WTC11 (cell line): Measurements from ENCODE around the gene PLD1.
"Not testable (repeated sequence)": the region's sequence is repeated elsewhere in the genome, so short reads cannot be mapped to it uniquely, and the experiment has no call there.

ENCODE experiments used
- CTCF ChIP-seq: fragments of 200-600 bp; IDR thresholded peaks from 2 replicates; pipeline ENCODE4 v1.8.0; 2022; ENCODE audit warnings: antibody characterized with exemption
- ETV6 ChIP-seq: sonication (generic); formaldehyde crosslinking; IDR thresholded peaks from 2 replicates; pipeline ENCODE4 v1.8.1; 2022; ENCODE audit warnings: mild to moderate bottlenecking, missing genetic modification reagents
- GABPB1 ChIP-seq: sonication (generic); formaldehyde crosslinking; IDR thresholded peaks from 2 replicates; pipeline ENCODE4 v1.8.1; 2023; ENCODE audit warnings: mild to moderate bottlenecking, missing genetic modification reagents
- HMGA2 ChIP-seq: fragments of 250-450 bp; sonication (Bioruptor Pico); IDR thresholded peaks from 2 replicates; pipeline ENCODE4 v1.4.0; 2021; ENCODE audit warnings: mild to moderate bottlenecking, moderate library complexity
- MAX ChIP-seq: sonication (generic); formaldehyde crosslinking; IDR thresholded peaks from 2 replicates; pipeline ENCODE4 v1.8.0; 2022; ENCODE audit warnings: mild to moderate bottlenecking, missing genetic modification reagents
- NFATC4 ChIP-seq: fragments of 250-450 bp; sonication (Bioruptor Pico); IDR thresholded peaks from 2 replicates; pipeline ENCODE4 v1.9.0; 2021; ENCODE audit warnings: mild to moderate bottlenecking
- NFE2L1 ChIP-seq: sonication (generic); formaldehyde crosslinking; IDR thresholded peaks from 2 replicates; pipeline ENCODE4 v1.8.1; 2023; ENCODE audit warnings: missing genetic modification reagents
- PRDM15 ChIP-seq: sonication (generic); formaldehyde crosslinking; IDR thresholded peaks from 2 replicates; pipeline ENCODE4 v1.8.0; 2022; ENCODE audit warnings: missing genetic modification reagents
- PRRX2 ChIP-seq: fragments of 250-450 bp; sonication (Bioruptor Pico); IDR thresholded peaks from 2 replicates; pipeline ENCODE4 v1.8.0; 2021; ENCODE audit warnings: mild to moderate bottlenecking
- SP1 ChIP-seq: sonication (generic); formaldehyde crosslinking; conservative IDR thresholded peaks from 2 replicates; pipeline ENCODE4 v1.8.1; 2022; ENCODE audit warnings: missing genetic modification reagents
- TP53 ChIP-seq: sonication (generic); formaldehyde crosslinking; IDR thresholded peaks from 2 replicates; pipeline ENCODE4 v1.8.1; 2023; ENCODE audit warnings: mild to moderate bottlenecking, missing genetic modification reagents
- ZNF416 ChIP-seq: fragments of 250-450 bp; sonication (Bioruptor Pico); IDR thresholded peaks from 2 replicates; pipeline ENCODE4 v1.9.0; 2021; ENCODE audit warnings: mild to moderate bottlenecking, inconsistent platforms
- TF ChIP-seq, protein P1 (sequence below): sonication (generic); formaldehyde crosslinking; IDR thresholded peaks from 2 replicates; pipeline ENCODE4 v1.8.1; 2022; ENCODE audit warnings: mild to moderate bottlenecking, missing genetic modification reagents, moderate library complexity, borderline replicate concordance
- TF ChIP-seq, protein P2 (sequence below): sonication (generic); formaldehyde crosslinking; IDR thresholded peaks from 2 replicates; pipeline ENCODE4 v1.8.0; 2023; ENCODE audit warnings: missing genetic modification reagents

- TF ChIP-seq ZNF416 (CRISPR knock-in tag); CTCF; MAX (CRISPR knock-in tag); PRRX2; GABPB1 (CRISPR knock-in tag); TP53 (CRISPR knock-in tag); NFE2L1; SP1 (CRISPR knock-in tag); ETV6 (CRISPR knock-in tag); HMGA2 (CRISPR knock-in tag); PRDM15; NFATC4 (CRISPR knock-in tag): not testable (repeated sequence)
- TF ChIP-seq, protein P1, sequence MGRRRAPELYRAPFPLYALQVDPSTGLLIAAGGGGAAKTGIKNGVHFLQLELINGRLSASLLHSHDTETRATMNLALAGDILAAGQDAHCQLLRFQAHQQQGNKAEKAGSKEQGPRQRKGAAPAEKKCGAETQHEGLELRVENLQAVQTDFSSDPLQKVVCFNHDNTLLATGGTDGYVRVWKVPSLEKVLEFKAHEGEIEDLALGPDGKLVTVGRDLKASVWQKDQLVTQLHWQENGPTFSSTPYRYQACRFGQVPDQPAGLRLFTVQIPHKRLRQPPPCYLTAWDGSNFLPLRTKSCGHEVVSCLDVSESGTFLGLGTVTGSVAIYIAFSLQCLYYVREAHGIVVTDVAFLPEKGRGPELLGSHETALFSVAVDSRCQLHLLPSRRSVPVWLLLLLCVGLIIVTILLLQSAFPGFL = not testable (repeated sequence)
- TF ChIP-seq, protein P2, sequence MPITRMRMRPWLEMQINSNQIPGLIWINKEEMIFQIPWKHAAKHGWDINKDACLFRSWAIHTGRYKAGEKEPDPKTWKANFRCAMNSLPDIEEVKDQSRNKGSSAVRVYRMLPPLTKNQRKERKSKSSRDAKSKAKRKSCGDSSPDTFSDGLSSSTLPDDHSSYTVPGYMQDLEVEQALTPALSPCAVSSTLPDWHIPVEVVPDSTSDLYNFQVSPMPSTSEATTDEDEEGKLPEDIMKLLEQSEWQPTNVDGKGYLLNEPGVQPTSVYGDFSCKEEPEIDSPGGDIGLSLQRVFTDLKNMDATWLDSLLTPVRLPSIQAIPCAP (CRISPR knock-in tag) = not testable (repeated sequence)
Measured at GRCh38 chr3:171692551-171692950, 117.7 kb downstream of the PLD1 start.
